SU-DHL-6 (cell line): Measurements from ENCODE around the gene PPT2.
"Not testable (repeated sequence)": the region's sequence is repeated elsewhere in the genome, so short reads cannot be mapped to it uniquely, and the experiment has no call there.

Source experiments
- H2AFZ ChIP-seq: fragments of 200-600 bp; sonication (generic); 2 replicates; pipeline ENCODE4 v1.6.1; 2014; ENCODE audit warnings: low read depth, mild to moderate bottlenecking, moderate library complexity, mixed read lengths, antibody characterized with exemption, low read length; ENCODE audit not compliant: severe bottlenecking
- H3F3A ChIP-seq: fragments of 200-600 bp; shearing (Covaris generic); 2 replicates; pipeline ENCODE4 v1.6.0; 2016; ENCODE audit warnings: antibody characterized with exemption, mild to moderate bottlenecking; ENCODE audit not compliant: insufficient read depth
- H3K27ac ChIP-seq: fragments of 200-600 bp; sonication (generic); 2 replicates; pipeline ENCODE4 v1.5.1; 2016; ENCODE audit warnings: low read depth, mild to moderate bottlenecking, low read length, moderate library complexity, mixed read lengths
- H3K27me3 ChIP-seq: fragments of 200-600 bp; sonication (generic), shearing (Covaris generic); 2 replicates; pipeline ENCODE4 v1.6.0; 2014; ENCODE audit warnings: mild to moderate bottlenecking, low read length
- H3K36me3 ChIP-seq: fragments of 200-600 bp; sonication (generic); 2 replicates; pipeline ENCODE4 v1.6.1; 2014; ENCODE audit warnings: mild to moderate bottlenecking, low read length, mixed read lengths
- H3K4me2 ChIP-seq: fragments of 300-600, 200-600 bp; shearing (Covaris generic), sonication (generic); 2 replicates; pipeline ENCODE4 v1.6.0; 2014; ENCODE audit warnings: low read length, low read depth, mild to moderate bottlenecking; ENCODE audit not compliant: poor library complexity, severe bottlenecking
- H3K4me3 ChIP-seq: fragments of 200-600 bp; sonication (generic); 2 replicates; pipeline ENCODE4 v1.5.1; 2014; ENCODE audit warnings: antibody characterized with exemption, low read length, mild to moderate bottlenecking, mixed read lengths; ENCODE audit not compliant: insufficient read depth, poor library complexity, severe bottlenecking
- H3K79me2 ChIP-seq: fragments of 200-600 bp; sonication (generic); 2 replicates; pipeline ENCODE4 v1.6.1; 2014; ENCODE audit warnings: mild to moderate bottlenecking, low read length, moderate library complexity; ENCODE audit not compliant: insufficient read depth
- H3K9ac ChIP-seq: fragments of 200-600 bp; sonication (generic); 2 replicates; pipeline ENCODE4 v1.7.0; 2014; ENCODE audit warnings: mild to moderate bottlenecking, low read length
- H3K9me2 ChIP-seq: fragments of 200-600 bp; sonication (generic); replicated peaks from 2 replicates; pipeline ENCODE4 v1.6.1; 2014; ENCODE audit warnings: low read length; ENCODE audit not compliant: insufficient read depth
- H3K9me3 ChIP-seq: fragments of 200-600 bp; sonication (generic); 2 replicates; pipeline ENCODE4 v1.6.1; 2014; ENCODE audit warnings: low read length, mixed read lengths; ENCODE audit not compliant: insufficient read depth
- H4K20me1 ChIP-seq: fragments of 200-600 bp; sonication (generic); 2 replicates; pipeline ENCODE4 v1.6.1; 2014; ENCODE audit warnings: low read depth, mild to moderate bottlenecking, antibody characterized with exemption, low read length, moderate library complexity, mixed read lengths
- EZH2phosphoT487 ChIP-seq: fragments of 200-600 bp; sonication (generic), shearing (Covaris generic); conservative IDR thresholded peaks from 2 replicates; pipeline ENCODE4 v1.6.1; 2018; ENCODE audit warnings: mild to moderate bottlenecking, antibody characterized with exemption, low read length, moderate library complexity, mixed read lengths
- TF ChIP-seq, protein P1 (sequence below): fragments of 200-600 bp; sonication (generic); IDR thresholded peaks from one replicate; pipeline ENCODE4 v1.5.1; 2017; ENCODE audit warnings: antibody characterized with exemption, mild to moderate bottlenecking, low read length, moderate library complexity; ENCODE audit not compliant: insufficient read depth, poor library complexity, severe bottlenecking

The PPT2 gene

DNA sequence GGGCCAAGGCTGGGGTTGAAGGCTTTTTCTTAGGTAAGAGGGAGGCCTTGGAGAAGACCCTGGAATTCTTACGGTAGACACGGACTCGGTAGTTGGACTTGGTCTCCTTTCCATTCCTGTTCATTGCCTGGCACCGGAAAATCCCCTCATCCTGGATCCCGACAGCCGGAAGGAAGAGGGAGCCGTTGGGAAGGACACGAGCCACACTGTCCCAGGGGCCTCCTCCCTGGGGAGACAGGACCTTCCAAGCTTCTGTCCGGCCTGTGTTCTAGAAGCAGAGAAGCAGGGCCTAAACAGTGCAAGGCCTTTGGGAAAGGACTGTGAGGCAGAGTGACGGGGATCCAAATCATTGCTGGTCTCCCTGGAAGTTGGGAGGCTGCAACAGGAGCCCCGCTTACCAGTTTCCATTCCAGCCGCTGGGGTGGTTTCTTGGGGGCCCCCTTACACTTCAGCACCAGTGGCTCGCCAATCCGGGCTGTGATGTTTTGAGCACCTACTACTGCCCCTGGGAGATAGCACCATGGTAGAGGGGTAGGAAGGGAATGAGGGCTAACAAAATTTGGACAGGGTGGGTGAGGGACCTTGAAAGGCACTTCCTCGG, 29.6 kb downstream of the PPT2 start:
- H3F3A ChIP-seq = no peaks in the 10 kb centered on the region
- peaks cover 14% of the 10 kb centered on the region for H3K79me2 ChIP-seq
- TF ChIP-seq, protein P1, sequence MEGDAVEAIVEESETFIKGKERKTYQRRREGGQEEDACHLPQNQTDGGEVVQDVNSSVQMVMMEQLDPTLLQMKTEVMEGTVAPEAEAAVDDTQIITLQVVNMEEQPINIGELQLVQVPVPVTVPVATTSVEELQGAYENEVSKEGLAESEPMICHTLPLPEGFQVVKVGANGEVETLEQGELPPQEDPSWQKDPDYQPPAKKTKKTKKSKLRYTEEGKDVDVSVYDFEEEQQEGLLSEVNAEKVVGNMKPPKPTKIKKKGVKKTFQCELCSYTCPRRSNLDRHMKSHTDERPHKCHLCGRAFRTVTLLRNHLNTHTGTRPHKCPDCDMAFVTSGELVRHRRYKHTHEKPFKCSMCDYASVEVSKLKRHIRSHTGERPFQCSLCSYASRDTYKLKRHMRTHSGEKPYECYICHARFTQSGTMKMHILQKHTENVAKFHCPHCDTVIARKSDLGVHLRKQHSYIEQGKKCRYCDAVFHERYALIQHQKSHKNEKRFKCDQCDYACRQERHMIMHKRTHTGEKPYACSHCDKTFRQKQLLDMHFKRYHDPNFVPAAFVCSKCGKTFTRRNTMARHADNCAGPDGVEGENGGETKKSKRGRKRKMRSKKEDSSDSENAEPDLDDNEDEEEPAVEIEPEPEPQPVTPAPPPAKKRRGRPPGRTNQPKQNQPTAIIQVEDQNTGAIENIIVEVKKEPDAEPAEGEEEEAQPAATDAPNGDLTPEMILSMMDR = no peak
- TF ChIP-seq EZH2phosphoT487 = no peak
- H3K4me2 ChIP-seq = no peak overlapping the region
- H3K9ac ChIP-seq = no peak overlapping the region
- H3K27me3 ChIP-seq = no peaks in the 10 kb centered on the region
- H4K20me1 ChIP-seq = no peaks in the 10 kb centered on the region
- no peaks in the 10 kb centered on the region for H3K9me3 ChIP-seq
- H3K9me2 ChIP-seq = no peaks in the 10 kb centered on the region
- H3K27ac ChIP-seq = no peak overlapping the region
- H2AFZ ChIP-seq = no peak overlapping the region
- H3K4me3 ChIP-seq = no peak overlapping the region
- H3K36me3 ChIP-seq = no peaks in the 10 kb centered on the region

DNA sequence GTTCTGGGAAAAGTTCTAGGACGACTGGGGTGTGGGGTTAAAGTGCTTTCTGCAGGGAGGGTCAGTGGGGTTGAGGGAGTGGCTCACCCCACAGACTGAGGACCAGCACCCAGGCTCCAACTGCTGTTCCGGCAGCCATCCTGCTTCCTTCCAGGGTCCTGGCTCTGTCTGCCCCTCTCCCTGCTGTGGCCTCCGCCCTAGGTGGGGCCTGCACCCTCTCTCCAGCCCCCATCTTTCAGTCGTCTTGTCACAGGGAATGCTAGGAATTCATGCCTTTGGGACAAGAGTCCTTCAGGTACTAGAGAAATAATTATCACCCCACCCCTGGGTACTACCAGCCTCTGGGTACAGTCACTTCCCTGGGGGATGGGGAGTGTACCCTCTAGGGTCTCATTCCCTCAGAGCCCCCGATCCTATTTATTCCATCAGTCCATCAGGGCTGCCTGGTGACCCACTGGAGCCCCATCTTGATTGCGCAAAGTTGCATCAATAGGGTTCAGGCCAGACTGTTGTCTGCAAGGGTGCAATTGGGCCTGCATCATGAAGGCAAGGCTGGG, 30.2 kb downstream of the PPT2 start, which contains the start of gene AGER:
Gene AGER, minus strand, starts transcription at position 170 of the 557 bp plus-strand sequence. Its CDS starts 31 bp downstream, at position 139.
- H4K20me1 ChIP-seq = no peaks in the 10 kb centered on the region
- H2AFZ ChIP-seq = no peak within 1 kb of the TSS
- H3F3A ChIP-seq = no peaks in the 10 kb centered on the region
- H3K27me3 ChIP-seq = no peaks in the 10 kb centered on the region
- H3K4me2 ChIP-seq = no peak within 1 kb of the TSS
- no peak within 1 kb of the TSS for H3K4me3 ChIP-seq
- no peaks in the 10 kb centered on the region for H3K9me2 ChIP-seq
- H3K79me2 ChIP-seq = peaks cover 14% of the 10 kb centered on the region
- no peak within 1 kb of the TSS for H3K9ac ChIP-seq
- H3K36me3 ChIP-seq = no peaks in the 10 kb centered on the region
- TF ChIP-seq, protein P1 = no peak
- no peak for TF ChIP-seq EZH2phosphoT487
- no peak within 1 kb of the TSS for H3K27ac ChIP-seq
- H3K9me3 ChIP-seq = no peaks in the 10 kb centered on the region

DNA sequence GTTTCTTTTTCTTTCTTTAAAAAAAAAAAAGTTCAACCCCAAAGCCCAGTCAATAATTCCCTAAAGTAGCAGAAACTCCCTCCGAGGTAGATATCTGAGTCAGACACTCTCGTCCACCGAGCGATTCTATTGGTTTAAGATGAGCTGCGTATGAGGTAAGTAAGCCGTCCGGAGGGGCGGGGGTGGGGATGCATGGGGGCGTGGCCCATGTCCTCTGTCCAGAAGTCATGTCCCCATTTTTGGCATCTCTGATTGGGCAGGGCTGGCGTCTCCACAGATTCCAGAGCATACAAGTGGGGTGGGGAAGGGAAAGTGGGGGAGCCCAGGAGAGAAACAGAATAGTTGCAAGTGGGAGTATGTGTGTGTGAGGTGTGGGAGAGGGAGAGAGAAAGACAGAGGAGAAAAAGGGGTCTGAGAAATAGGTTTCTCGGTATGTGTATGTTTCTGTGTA, 31.8 kb downstream of the PPT2 start:
- not testable (repeated sequence) for H3K4me2 ChIP-seq, H3K9me3 ChIP-seq, H3K27me3 ChIP-seq, H3K36me3 ChIP-seq, H3K9me2 ChIP-seq, H3K9ac ChIP-seq, H2AFZ ChIP-seq, H3K4me3 ChIP-seq, H4K20me1 ChIP-seq, H3K27ac ChIP-seq, H3F3A ChIP-seq
- H3K79me2 ChIP-seq = peaks cover 17% of the 10 kb centered on the region

DNA sequence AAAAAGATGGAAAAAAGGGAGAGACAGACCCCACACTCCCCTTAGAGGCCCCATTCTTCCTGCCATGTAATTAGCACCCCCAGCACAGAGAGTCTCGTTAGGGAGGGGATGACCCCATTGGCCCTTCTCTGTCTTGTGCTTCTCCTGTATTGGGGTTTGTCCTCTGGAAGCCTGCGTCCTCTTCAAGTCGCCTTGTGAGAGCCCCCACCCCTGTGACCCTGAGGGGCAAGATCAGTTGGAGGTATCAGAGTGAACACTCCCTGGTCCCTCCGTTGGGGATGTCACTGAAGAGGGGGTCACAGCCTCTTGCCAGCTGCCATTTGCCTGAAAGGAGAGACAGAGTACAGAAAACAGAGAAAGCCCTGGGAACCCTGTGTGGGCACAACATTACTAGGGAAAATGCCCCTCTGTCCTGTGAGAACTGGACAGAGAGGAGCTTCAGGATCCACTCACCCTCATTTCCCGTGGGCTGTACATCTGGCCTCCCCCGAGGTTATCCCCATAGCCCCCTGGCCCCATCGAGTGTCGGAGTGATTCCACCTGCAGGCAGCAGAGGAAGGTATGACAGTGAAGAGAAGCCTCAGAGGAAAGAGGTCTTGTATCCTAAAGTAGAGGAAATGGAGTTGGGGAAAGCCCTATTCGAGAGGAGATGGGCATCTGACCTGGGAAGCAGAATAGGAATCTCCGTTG, 32.4 kb downstream of the PPT2 start:
- H3K9ac ChIP-seq, H3K27me3 ChIP-seq, H2AFZ ChIP-seq, H3F3A ChIP-seq, H3K27ac ChIP-seq, H4K20me1 ChIP-seq, H3K4me2 ChIP-seq, H3K9me2 ChIP-seq, H3K9me3 ChIP-seq, H3K4me3 ChIP-seq, H3K36me3 ChIP-seq: not testable (repeated sequence)
- H3K79me2 ChIP-seq = peaks cover 19% of the 10 kb centered on the region
